GM20000 (cell line): ENCODE measurements around the gene APOH.

Experiments used
- DNase-seq: peaks from one replicate; pipeline ENCODE4 v3.0.0; 2012; ENCODE audit warnings: low spot score
- TF ChIP-seq, protein P1 (sequence below): IDR thresholded peaks from 2 replicates; pipeline ENCODE4 v1.5.1; 2012; ENCODE audit warnings: mild to moderate bottlenecking, control low read depth; ENCODE audit errors: extremely low read depth, missing control alignments

Gene APOH

DNA sequence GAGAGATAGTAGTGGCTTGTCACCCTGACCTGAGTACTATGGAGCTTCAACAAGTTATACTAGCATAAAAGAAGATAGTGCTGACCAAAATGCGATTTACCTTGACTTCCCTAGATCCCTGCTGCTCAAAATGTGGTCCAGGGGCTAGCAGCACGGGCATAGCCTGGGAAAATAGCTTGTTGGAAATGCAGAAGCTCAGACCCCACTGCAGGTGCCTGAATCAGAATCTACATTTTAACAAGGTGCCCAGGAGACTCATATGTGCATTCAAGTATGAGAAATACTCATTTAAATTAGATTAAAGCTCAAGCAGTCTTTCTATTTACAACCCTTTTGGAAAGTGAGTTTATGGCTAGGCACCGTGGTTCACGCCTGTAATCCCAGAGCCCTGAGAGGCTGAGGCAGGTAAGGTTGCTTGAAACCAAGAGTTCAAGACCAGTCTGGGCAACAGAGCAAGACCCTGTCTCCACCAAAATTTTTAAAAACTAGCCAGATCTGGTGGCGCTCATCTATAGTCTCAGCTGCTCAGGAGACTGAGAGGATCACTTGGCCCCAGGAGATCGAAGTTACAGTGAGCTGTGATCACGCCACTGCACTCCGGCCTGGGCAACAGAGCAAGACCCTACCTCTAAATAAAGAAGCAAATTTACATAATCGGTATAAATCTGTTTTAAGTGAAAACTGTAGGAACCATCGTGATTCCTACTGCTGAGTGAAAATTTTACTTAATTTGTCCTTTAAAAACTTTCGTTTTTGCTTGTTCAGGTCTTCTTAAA is 7.3 kb downstream of the APOH start:
- no peak for DNase-seq
- TF ChIP-seq, protein P1, sequence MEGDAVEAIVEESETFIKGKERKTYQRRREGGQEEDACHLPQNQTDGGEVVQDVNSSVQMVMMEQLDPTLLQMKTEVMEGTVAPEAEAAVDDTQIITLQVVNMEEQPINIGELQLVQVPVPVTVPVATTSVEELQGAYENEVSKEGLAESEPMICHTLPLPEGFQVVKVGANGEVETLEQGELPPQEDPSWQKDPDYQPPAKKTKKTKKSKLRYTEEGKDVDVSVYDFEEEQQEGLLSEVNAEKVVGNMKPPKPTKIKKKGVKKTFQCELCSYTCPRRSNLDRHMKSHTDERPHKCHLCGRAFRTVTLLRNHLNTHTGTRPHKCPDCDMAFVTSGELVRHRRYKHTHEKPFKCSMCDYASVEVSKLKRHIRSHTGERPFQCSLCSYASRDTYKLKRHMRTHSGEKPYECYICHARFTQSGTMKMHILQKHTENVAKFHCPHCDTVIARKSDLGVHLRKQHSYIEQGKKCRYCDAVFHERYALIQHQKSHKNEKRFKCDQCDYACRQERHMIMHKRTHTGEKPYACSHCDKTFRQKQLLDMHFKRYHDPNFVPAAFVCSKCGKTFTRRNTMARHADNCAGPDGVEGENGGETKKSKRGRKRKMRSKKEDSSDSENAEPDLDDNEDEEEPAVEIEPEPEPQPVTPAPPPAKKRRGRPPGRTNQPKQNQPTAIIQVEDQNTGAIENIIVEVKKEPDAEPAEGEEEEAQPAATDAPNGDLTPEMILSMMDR = no peak

DNA sequence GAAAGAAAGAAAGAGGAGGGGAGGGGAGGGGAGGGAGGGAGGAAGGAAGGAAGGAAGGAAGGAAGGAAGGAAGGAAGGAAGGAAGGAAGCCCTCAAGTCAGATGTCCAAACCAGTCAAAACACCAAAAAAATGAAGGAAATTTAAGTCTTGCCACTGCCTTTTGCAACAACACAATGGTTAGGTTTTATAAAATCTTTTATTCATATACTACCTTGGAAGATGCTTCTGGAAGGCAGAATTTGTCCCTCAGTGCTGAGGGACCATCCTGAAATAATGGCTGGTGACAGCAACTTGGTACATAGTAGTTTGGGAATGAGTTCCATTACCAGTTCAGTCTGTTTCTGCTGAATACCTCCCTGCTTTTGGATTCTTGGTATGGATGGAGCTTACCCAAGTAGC is 7.9 kb downstream of the APOH start:
- TF ChIP-seq, protein P1 = no peak
- DNase-seq = no peak

DNA sequence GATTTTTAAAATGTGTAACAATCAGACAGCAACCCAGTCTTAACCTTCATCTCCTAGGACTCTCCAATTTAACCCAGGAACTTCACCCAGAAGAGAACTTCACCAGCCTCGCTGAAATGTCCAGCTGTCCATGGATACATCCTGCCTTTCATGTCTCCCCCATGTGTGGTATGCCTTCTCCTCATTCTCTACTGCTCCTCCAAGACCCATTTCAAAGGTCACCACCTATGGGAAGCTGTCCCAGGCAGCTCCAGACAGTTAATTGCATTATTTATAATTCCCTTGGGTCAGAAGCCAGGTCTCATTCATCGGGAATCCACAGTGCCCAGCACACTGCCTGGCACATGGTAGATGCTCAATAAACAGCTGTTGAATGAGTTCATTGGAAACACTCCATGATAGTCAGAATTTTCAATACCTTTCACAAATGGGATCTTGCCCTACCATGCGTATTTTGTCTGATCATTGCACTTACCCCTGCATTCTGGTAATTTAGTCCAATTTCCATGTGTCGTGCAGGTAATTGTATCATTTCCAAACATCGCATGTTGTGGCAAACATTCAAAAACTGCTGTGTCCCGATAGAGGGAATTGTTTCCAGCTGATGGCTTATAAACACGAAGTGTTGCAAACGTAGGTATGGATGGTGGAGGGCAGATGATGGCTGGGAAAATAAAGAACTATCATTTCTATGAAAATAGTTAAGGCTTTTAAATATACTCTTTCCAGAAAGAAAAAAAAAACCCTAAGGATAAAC is 9.0 kb downstream of the APOH start:
- no peak for DNase-seq
- TF ChIP-seq, protein P1 = no peak

DNA sequence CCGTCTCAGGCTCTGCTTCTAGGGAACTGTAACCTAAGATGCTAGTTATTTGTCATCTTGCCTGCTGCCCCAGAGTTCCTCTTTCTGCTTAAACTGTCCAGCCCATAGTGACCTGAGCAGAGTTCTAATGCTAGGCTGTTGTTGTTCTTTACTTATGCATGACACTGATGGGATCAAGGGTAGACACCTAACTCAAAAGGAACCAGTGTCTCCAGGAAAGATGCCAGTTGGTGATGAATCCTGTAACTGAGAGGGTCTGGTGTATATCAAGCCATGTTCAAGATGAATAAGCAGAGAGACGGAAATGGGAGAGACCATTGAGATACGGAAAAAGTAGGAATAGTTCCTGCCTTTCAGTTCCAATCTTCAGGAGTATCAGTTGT is 13.7 kb downstream of the APOH start:
- TF ChIP-seq, protein P1 = no peak
- no peak for DNase-seq

DNA sequence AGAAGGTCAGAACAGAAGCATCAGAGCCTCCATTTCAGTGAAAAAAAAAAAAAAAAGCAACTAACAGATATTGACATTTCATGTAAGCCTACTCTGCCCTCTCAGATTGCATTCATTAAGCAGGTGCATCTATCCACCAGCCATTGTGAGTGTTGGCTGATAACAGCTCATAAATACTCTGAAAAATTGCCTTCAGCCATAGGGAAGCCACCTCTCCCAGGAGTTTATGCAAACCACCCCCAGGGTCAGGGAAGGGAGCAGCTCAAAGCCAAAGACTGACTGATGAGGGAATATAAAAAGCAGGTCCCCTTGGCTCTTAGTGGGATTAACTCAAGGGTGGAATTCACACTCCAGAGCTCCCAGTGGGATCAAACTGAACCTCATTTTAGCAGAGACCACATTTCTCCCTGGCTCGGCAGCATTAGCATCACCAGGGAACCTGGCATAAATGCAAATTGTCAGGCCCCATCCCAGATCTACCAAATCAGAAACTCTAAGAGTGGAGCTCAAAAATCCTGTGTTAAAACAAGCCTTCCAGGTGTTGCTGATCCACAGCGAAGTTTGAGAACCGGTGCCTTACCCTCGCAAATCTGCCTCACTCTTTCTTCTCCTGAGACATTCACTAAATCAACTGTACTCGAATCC is 14.2 kb downstream of the APOH start:
- TF ChIP-seq, protein P1 = no peak
- no peak for DNase-seq

DNA sequence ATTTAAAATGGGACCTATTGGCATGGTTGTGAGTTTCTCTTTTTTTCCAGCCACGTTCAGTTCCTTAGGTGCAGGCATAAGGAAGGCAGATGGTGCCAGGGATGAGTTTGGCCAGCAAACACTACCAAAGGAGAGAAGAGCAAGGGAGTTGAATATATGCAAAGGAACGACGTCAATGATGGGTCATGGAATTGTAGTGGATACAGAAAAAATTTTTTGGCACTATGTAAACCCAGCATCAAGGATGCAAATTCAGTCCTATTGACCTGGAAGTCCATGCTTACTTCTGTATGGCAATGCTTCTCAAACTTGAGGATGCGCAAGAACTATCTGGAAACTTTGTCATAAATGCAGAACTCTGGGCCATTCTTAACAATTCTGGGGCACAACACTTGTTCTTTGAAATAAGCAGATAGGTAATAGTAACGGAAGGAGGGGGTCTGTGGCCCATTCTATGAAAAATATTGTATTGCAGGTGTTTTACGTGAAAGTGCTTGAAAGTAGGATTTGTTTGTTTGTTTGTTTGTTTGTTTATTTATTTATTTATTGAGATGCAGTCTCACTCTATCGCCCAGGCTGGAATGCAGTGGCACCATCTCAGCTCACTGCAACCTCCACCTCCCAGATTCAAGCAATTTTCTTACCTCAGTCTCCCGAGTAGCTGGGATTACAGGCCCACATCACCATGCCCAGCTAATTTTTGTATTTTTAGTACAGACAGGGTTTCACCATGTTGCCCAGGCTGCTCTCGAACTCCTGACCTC is 18.0 kb downstream of the APOH start:
- TF ChIP-seq, protein P1 = no peak
- no peak for DNase-seq

DNA sequence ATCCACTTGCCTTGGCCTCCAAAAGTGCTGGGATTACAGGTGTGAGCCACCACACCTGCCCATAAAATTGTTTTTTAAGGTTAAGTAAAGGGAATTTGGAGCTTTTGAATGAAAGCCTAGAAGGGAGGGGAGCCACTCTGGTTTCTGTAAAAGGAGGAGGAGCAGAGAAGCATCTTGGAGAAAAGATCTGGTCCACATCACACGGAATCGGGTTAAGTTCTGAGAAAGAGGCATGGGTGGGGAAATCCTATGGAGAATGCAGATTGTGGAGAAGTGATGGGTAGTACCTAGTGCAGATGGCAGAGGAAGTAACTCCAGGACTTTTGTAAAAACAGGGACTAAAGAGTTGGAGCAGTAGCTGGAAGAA is 19.0 kb downstream of the APOH start:
- TF ChIP-seq, protein P1 = no peak

More for the DNA sequence above, 19.0 kb downstream of the APOH start:
- no peak for DNase-seq
